ENCODE data around the gene CXCL13. TPM values are rescaled to one million over a fixed set of nuclear protein-coding genes. Genes with fewer than 3 reads are reported as not detected.

The CXCL13 gene
- total and polyA plus RNA-seq, 2 of the 8 experiments (the other 6 are each of a cell fraction or from before 2014, with no cell fraction given): not detected

- Histone ChIP-seq H3K27ac (ENCODE audit: low read depth, low read length) (no peak overlapping the region), H3K23me2 (ENCODE audit: low read depth, low read length) (no peaks in the 10 kb centered on the region), H3K4me2 (ENCODE audit: insufficient read depth in 1 of 2, low read depth in 2 of 2, low read length in 2 of 2) (no peak overlapping the region), H3K79me2 (ENCODE audit: control insufficient read depth in 1 of 2, insufficient read depth in 2 of 2, low read length in 2 of 2) (no peaks in the 10 kb centered on the region), H3K18ac (ENCODE audit: extremely low read depth, low read length) (no peak overlapping the region), H2AK5ac (ENCODE audit: low read depth, low read length) (no peak overlapping the region), H4K91ac (replicated peaks; ENCODE audit: insufficient read length, low read length) (no peak overlapping the region), H3K4ac (replicated peaks; ENCODE audit: insufficient read length, low read depth, low read length) (no peak overlapping the region), H3K9me3 (ENCODE audit: insufficient read depth in 2 of 2, low read depth in 1 of 2, low read length in 1 of 2) (peaks cover 2 to 4% of the 10 kb centered on the region in 2 experiments; a peak in 1 of 4 replicates), H2BK20ac (ENCODE audit: low read length) (no peak overlapping the region), H2BK5ac (ENCODE audit: low read depth, low read length) (no peak overlapping the region), H4K20me1 (replicated peaks in 1 of 2; ENCODE audit: control insufficient read depth in 1 of 2, insufficient read depth in 2 of 2, low read length in 2 of 2) (no peaks in the 10 kb centered on the region), H3K14ac (ENCODE audit: insufficient read length) (no peak overlapping the region), H3K23ac (ENCODE audit: insufficient read length) (no peak overlapping the region), H3K79me1 (ENCODE audit: low read depth, low read length) (no peaks in the 10 kb centered on the region), H3K27me3 (replicated peaks in 1 of 4; ENCODE audit: control insufficient read depth in 3 of 4, extremely low read depth in 1 of 4, insufficient read depth in 3 of 4, low read length in 3 of 4) (no peaks in the 10 kb centered on the region), H3K9ac (replicated peaks in 1 of 4; ENCODE audit: extremely low read depth in 1 of 4, low read depth in 3 of 4, low read length in 3 of 4) (no peak overlapping the region), H4K5ac (ENCODE audit: insufficient read length, low read depth, low read length) (no peak overlapping the region), H2BK15ac (ENCODE audit: low read length) (no peak overlapping the region), H3K56ac (replicated peaks; ENCODE audit: insufficient read length, low read depth, low read length) (no peak overlapping the region), H3K36me3 (ENCODE audit: control insufficient read depth in 2 of 4, insufficient read depth in 4 of 4, low read length in 3 of 4) (no peaks in the 10 kb centered on the region), H2BK120ac (replicated peaks; ENCODE audit: low read depth, low read length) (no peak overlapping the region), H4K8ac (ENCODE audit: extremely low read depth, insufficient read depth, low read length) (no peak overlapping the region), H3K4me1 (replicated peaks in 1 of 4; ENCODE audit: control insufficient read depth in 3 of 4, insufficient read depth in 4 of 4, low read length in 3 of 4) (no peaks in the 10 kb centered on the region), H2BK12ac (ENCODE audit: low read depth, low read length) (no peak overlapping the region), H2AFZ (ENCODE audit: low read length) (no peak overlapping the region), H3K4me3 (ENCODE audit: extremely low read depth in 1 of 4, insufficient read depth in 2 of 4, low read depth in 3 of 4, low read length in 4 of 4) (no peak overlapping the region)
- FAIRE-seq (no peak), DNase-seq (ENCODE audit: low read depth in 1 of 2, low spot score in 2 of 2) (no peak)
- ChIA-PET CTCF (ENCODE audit: partially characterized antibody) (interaction anchor here (0.9 to 5.4 kb wide), 4 partner anchors 25 to 84 kb away, joined by 3 to 49 read pairs (median 8); partner anchors contain the start of gene CXCL13), POLR2A (ENCODE audit: partially characterized antibody) (no interaction called here)
- TF ChIP-seq CTBP2 (IDR thresholded peaks at IDR 0.05; ENCODE audit: borderline replicate concordance, insufficient read depth, insufficient read length, low read length): no peak
- TF ChIP-seq ATF3 (IDR thresholded peaks at IDR 0.05; ENCODE audit: insufficient read depth, low read depth, low read length): no peak
- TF ChIP-seq TEAD4 (IDR thresholded peaks at IDR 0.05; ENCODE audit: low read depth, low read length): no peak
- TF ChIP-seq ASH2L (IDR thresholded peaks at IDR 0.05; ENCODE audit: low read length): no peak
These were observed 29.3 kb upstream of the CXCL13 start for GRCh38 chr4:77576351-77576750.

All from H1 (cell line).